HepG2 (cell line): Measurements from ENCODE around the gene TAS2R13. TPM values are rescaled to one million over a fixed set of nuclear protein-coding genes. Genes with fewer than 3 reads are reported as not detected.

ENCODE experiments used
- AGO1 ChIP-seq: fragments of 200-400 bp; formaldehyde crosslinking; IDR thresholded peaks from 2 replicates; pipeline ENCODE4 v1.6.1; 2017; ENCODE audit warnings: mild to moderate bottlenecking, low read depth, low read length, moderate library complexity; ENCODE audit not compliant: poor library complexity, severe bottlenecking
- GTF2F1 ChIP-seq: fragments of 150-350 bp; IDR thresholded peaks from 2 replicates; pipeline ENCODE4 v1.6.1; 2014; ENCODE audit warnings: low read length
- HIC2 ChIP-seq: sonication (generic); formaldehyde crosslinking; IDR thresholded peaks from 2 replicates; pipeline ENCODE4 v1.9.0; 2022; ENCODE audit warnings: low read depth, missing genetic modification reagents
- HNRNPLL ChIP-seq: fragments of 200-400 bp; formaldehyde crosslinking; IDR thresholded peaks from 2 replicates; pipeline ENCODE4 v1.6.1; 2017; ENCODE audit warnings: mild to moderate bottlenecking, low read depth, low read length; ENCODE audit not compliant: poor library complexity, severe bottlenecking
- MIER2 ChIP-seq: IDR thresholded peaks from 2 replicates; pipeline ENCODE4 v1.6.1; 2016; ENCODE audit warnings: missing biosample characterization, missing genetic modification reagents
- NR1H2 ChIP-seq: sonication (generic); formaldehyde crosslinking; IDR thresholded peaks from 2 replicates; pipeline ENCODE4 v1.8.1; 2022; ENCODE audit warnings: low read depth, missing genetic modification reagents, borderline replicate concordance
- RARA ChIP-seq: IDR thresholded peaks from 2 replicates; pipeline ENCODE4 v1.6.1; 2016; ENCODE audit warnings: missing genetic modification reagents, missing compliant biosample characterization
- SIX1 ChIP-seq: sonication (generic); formaldehyde crosslinking; IDR thresholded peaks from 2 replicates; pipeline ENCODE4 v1.4.0; 2020; ENCODE audit warnings: missing genetic modification reagents, borderline replicate concordance
- ZBTB8A ChIP-seq: sonication (generic); formaldehyde crosslinking; IDR thresholded peaks from 2 replicates; pipeline ENCODE4 v1.4.0; 2020; ENCODE audit warnings: mild to moderate bottlenecking, low read depth, missing genetic modification reagents, borderline replicate concordance
- ZNF557 ChIP-seq: sonication (generic); formaldehyde crosslinking; IDR thresholded peaks from 2 replicates; pipeline ENCODE4 v1.4.0; 2020; ENCODE audit warnings: missing genetic modification reagents
- ZNF660 ChIP-seq: sonication (generic); formaldehyde crosslinking; IDR thresholded peaks from 2 replicates; pipeline ENCODE4 v1.5.1; 2020; ENCODE audit warnings: mild to moderate bottlenecking, low read depth, missing genetic modification reagents, borderline replicate concordance
- ZSCAN25 ChIP-seq: sonication (generic); formaldehyde crosslinking; IDR thresholded peaks from 2 replicates; pipeline ENCODE4 v1.8.0; 2022; ENCODE audit warnings: mild to moderate bottlenecking, missing genetic modification reagents
- polyA plus RNA-seq, 8 experiments: library from polyadenylated mRNA; depleted of rRNA in 3 of 8; stranded (reverse) in 7 of 8; unstranded in 1 of 8; fragments of >200 nt; fragmentation: Illumina TruSeq in 4 of 8; extraction: Trizol in 4 of 8; gene quantifications; 2 replicates each; pipeline versions ENCODE4 v1.2.1 to v1.2.3, GENCODE V29; 2011 to 2016; ENCODE audit warnings: low read depth in 4 of 8, missing spikeins in 1 of 8, mixed read lengths in 1 of 8; ENCODE audit not compliant: insufficient read depth in 1 of 8
- total RNA-seq, 5 experiments: library from RNA; depleted of rRNA; stranded (reverse); fragments of >200 nt; fragmentation: Illumina TruSeq; extraction: Trizol; gene quantifications; 2 replicates each; pipeline ENCODE4 v1.2.3, GENCODE V29; 2016; ENCODE audit warnings: low read depth in 1 of 5
- TF ChIP-seq, protein P1 (sequence below): sonication (generic); formaldehyde crosslinking; IDR thresholded peaks from 2 replicates; pipeline ENCODE4 v1.4.0; 2020; ENCODE audit warnings: missing genetic modification reagents, borderline replicate concordance
- TF ChIP-seq, protein P2 (sequence below): sonication (generic); formaldehyde crosslinking; IDR thresholded peaks from 2 replicates; pipeline ENCODE4 v1.4.0; 2020; ENCODE audit warnings: missing genetic modification reagents, borderline replicate concordance
- TF ChIP-seq, protein P3 (sequence below): sonication (generic); formaldehyde crosslinking; IDR thresholded peaks from 2 replicates; pipeline ENCODE4 v1.4.0; 2020; ENCODE audit warnings: missing genetic modification reagents
- TF ChIP-seq, protein P4 (sequence below): sonication (generic); formaldehyde crosslinking; conservative IDR thresholded peaks from 2 replicates; pipeline ENCODE4 v1.8.0; 2022; ENCODE audit warnings: low read depth, missing genetic modification reagents

The TAS2R13 gene
- total and polyA plus RNA-seq, 2 of the 13 experiments (the other 11 are each of a cell fraction or from before 2014, with no cell fraction given) = 0.33 to 1.3 TPM

GRCh38 chr12:10891937-10892336 is 17.4 kb downstream of the TAS2R13 start (continued):
- peak; percentile 72 for TF ChIP-seq HIC2
- no peak for TF ChIP-seq ZNF557 (CRISPR knock-in tag)
- peak; percentile 78 for TF ChIP-seq ZSCAN25 (CRISPR knock-in tag)
- TF ChIP-seq, protein P1, sequence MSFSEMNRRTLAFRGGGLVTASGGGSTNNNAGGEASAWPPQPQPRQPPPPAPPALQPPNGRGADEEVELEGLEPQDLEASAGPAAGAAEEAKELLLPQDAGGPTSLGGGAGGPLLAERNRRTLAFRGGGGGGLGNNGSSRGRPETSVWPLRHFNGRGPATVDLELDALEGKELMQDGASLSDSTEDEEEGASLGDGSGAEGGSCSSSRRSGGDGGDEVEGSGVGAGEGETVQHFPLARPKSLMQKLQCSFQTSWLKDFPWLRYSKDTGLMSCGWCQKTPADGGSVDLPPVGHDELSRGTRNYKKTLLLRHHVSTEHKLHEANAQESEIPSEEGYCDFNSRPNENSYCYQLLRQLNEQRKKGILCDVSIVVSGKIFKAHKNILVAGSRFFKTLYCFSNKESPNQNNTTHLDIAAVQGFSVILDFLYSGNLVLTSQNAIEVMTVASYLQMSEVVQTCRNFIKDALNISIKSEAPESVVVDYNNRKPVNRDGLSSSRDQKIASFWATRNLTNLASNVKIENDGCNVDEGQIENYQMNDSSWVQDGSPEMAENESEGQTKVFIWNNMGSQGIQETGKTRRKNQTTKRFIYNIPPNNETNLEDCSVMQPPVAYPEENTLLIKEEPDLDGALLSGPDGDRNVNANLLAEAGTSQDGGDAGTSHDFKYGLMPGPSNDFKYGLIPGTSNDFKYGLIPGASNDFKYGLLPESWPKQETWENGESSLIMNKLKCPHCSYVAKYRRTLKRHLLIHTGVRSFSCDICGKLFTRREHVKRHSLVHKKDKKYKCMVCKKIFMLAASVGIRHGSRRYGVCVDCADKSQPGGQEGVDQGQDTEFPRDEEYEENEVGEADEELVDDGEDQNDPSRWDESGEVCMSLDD (CRISPR knock-in tag) = no peak
- no peak for TF ChIP-seq AGO1
- no peak for TF ChIP-seq NR1H2 (CRISPR knock-in tag)
- no peak for TF ChIP-seq HNRNPLL
- TF ChIP-seq, protein P2, sequence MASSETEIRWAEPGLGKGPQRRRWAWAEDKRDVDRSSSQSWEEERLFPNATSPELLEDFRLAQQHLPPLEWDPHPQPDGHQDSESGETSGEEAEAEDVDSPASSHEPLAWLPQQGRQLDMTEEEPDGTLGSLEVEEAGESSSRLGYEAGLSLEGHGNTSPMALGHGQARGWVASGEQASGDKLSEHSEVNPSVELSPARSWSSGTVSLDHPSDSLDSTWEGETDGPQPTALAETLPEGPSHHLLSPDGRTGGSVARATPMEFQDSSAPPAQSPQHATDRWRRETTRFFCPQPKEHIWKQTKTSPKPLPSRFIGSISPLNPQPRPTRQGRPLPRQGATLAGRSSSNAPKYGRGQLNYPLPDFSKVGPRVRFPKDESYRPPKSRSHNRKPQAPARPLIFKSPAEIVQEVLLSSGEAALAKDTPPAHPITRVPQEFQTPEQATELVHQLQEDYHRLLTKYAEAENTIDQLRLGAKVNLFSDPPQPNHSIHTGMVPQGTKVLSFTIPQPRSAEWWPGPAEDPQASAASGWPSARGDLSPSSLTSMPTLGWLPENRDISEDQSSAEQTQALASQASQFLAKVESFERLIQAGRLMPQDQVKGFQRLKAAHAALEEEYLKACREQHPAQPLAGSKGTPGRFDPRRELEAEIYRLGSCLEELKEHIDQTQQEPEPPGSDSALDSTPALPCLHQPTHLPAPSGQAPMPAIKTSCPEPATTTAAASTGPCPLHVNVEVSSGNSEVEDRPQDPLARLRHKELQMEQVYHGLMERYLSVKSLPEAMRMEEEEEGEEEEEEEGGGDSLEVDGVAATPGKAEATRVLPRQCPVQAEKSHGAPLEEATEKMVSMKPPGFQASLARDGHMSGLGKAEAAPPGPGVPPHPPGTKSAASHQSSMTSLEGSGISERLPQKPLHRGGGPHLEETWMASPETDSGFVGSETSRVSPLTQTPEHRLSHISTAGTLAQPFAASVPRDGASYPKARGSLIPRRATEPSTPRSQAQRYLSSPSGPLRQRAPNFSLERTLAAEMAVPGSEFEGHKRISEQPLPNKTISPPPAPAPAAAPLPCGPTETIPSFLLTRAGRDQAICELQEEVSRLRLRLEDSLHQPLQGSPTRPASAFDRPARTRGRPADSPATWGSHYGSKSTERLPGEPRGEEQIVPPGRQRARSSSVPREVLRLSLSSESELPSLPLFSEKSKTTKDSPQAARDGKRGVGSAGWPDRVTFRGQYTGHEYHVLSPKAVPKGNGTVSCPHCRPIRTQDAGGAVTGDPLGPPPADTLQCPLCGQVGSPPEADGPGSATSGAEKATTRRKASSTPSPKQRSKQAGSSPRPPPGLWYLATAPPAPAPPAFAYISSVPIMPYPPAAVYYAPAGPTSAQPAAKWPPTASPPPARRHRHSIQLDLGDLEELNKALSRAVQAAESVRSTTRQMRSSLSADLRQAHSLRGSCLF (CRISPR knock-in tag) = no peak
- peak; percentile 93 for TF ChIP-seq RARA (CRISPR knock-in tag)
- TF ChIP-seq ZNF660 (CRISPR knock-in tag) = no peak
- no peak for TF ChIP-seq ZBTB8A
- TF ChIP-seq, protein P3, sequence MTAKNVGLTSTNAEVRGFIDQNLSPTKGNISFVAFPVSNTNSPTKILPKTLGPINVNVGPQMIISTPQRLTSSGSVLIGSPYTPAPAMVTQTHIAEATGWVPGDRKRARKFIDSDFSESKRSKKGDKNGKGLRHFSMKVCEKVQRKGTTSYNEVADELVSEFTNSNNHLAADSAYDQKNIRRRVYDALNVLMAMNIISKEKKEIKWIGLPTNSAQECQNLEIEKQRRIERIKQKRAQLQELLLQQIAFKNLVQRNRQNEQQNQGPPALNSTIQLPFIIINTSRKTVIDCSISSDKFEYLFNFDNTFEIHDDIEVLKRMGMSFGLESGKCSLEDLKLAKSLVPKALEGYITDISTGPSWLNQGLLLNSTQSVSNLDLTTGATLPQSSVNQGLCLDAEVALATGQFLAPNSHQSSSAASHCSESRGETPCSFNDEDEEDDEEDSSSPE (CRISPR knock-in tag) = peak; percentile 56; the same call in 1 of the 2 replicates
- TF ChIP-seq SIX1 (CRISPR knock-in tag) = peak; percentile 87
- TF ChIP-seq GTF2F1 = no peak
- TF ChIP-seq MIER2 (CRISPR knock-in tag) = peak; percentile 88
- TF ChIP-seq, protein P4, sequence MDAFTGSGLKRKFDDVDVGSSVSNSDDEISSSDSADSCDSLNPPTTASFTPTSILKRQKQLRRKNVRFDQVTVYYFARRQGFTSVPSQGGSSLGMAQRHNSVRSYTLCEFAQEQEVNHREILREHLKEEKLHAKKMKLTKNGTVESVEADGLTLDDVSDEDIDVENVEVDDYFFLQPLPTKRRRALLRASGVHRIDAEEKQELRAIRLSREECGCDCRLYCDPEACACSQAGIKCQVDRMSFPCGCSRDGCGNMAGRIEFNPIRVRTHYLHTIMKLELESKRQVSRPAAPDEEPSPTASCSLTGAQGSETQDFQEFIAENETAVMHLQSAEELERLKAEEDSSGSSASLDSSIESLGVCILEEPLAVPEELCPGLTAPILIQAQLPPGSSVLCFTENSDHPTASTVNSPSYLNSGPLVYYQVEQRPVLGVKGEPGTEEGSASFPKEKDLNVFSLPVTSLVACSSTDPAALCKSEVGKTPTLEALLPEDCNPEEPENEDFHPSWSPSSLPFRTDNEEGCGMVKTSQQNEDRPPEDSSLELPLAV (CRISPR knock-in tag) = no peak
